GM23338 (cell line): ENCODE measurements around the gene SLC2A4RG.

Experiments
- CTCF ChIP-seq, 2 experiments: fragments of 200-600 bp in 1 of 2; sonication (generic) in 1 of 2; conservative IDR thresholded peaks; 2 replicates each; pipeline versions ENCODE4 v1.5.1 to v1.6.1; 2016 to 2017; ENCODE audit warnings: antibody characterized with exemption in 2 of 2, low read depth in 2 of 2, mild to moderate bottlenecking in 2 of 2, moderate library complexity in 1 of 2
- EZH2phosphoT487 ChIP-seq: fragments of 200-600 bp; sonication (generic); IDR thresholded peaks from one replicate; pipeline ENCODE4 v1.8.1; 2018; ENCODE audit warnings: antibody characterized with exemption; ENCODE audit not compliant: unreplicated experiment
- STAT1 ChIP-seq: IDR thresholded peaks from one replicate; pipeline ENCODE4 v1.6.1; 2016; ENCODE audit warnings: antibody characterized with exemption; ENCODE audit not compliant: unreplicated experiment
- TF ChIP-seq, protein P1 (sequence below): IDR thresholded peaks from one replicate; pipeline ENCODE4 v1.6.1; 2018; ENCODE audit warnings: antibody characterized with exemption; ENCODE audit not compliant: unreplicated experiment

- peak; percentile 70 to 86 for TF ChIP-seq CTCF (conservative IDR thresholded peaks at IDR 0.05; ENCODE audit: low read depth in 2 of 2)
- no peak for TF ChIP-seq EZH2phosphoT487
- no peak for TF ChIP-seq STAT1
- TF ChIP-seq, protein P1, sequence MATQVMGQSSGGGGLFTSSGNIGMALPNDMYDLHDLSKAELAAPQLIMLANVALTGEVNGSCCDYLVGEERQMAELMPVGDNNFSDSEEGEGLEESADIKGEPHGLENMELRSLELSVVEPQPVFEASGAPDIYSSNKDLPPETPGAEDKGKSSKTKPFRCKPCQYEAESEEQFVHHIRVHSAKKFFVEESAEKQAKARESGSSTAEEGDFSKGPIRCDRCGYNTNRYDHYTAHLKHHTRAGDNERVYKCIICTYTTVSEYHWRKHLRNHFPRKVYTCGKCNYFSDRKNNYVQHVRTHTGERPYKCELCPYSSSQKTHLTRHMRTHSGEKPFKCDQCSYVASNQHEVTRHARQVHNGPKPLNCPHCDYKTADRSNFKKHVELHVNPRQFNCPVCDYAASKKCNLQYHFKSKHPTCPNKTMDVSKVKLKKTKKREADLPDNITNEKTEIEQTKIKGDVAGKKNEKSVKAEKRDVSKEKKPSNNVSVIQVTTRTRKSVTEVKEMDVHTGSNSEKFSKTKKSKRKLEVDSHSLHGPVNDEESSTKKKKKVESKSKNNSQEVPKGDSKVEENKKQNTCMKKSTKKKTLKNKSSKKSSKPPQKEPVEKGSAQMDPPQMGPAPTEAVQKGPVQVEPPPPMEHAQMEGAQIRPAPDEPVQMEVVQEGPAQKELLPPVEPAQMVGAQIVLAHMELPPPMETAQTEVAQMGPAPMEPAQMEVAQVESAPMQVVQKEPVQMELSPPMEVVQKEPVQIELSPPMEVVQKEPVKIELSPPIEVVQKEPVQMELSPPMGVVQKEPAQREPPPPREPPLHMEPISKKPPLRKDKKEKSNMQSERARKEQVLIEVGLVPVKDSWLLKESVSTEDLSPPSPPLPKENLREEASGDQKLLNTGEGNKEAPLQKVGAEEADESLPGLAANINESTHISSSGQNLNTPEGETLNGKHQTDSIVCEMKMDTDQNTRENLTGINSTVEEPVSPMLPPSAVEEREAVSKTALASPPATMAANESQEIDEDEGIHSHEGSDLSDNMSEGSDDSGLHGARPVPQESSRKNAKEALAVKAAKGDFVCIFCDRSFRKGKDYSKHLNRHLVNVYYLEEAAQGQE, result no peak
These were observed 35.8 kb downstream of the SLC2A4RG start for GRCh38 chr20:63775096-63775978.
